ENCODE results near the gene CDIPT.

The CDIPT gene

GRCh38 chr16:29848420-29849297 is 14.4 kb downstream of the CDIPT start:
- TF ChIP-seq CTCF (IDR thresholded peaks at IDR 0.05; ENCODE audit: low read depth, low read length), result peak; percentile 87
- Histone ChIP-seq H3K36me3 (no peaks in the 10 kb centered on the region), H3K4me1 (no peaks in the 10 kb centered on the region), H3K27me3 (no peaks in the 10 kb centered on the region), H3K4me3 (ENCODE audit: low read depth, low read length) (no peak overlapping the region), H3K9me3 (no peaks in the 10 kb centered on the region)
- peak; percentile 81 for DNase-seq

- H3K4me3 ChIP-seq (ENCODE audit: low read depth, low read length), result no peak overlapping the region
- H3K4me1 ChIP-seq, result no peaks in the 10 kb centered on the region
- no peaks in the 10 kb centered on the region for H3K27me3 ChIP-seq
- DNase-seq, result no peak
- no peaks in the 10 kb centered on the region for H3K36me3 ChIP-seq
- no peaks in the 10 kb centered on the region for H3K9me3 ChIP-seq
- no peak for TF ChIP-seq CTCF (IDR thresholded peaks at IDR 0.05; ENCODE audit: low read depth, low read length)
These were observed 17.4 kb downstream of the CDIPT start for GRCh38 chr16:29845656-29846055.

- Histone ChIP-seq H3K27me3 (no peaks in the 10 kb centered on the region), H3K4me3 (ENCODE audit: low read depth, low read length) (no peak overlapping the region), H3K4me1 (no peaks in the 10 kb centered on the region), H3K36me3 (no peaks in the 10 kb centered on the region), H3K9me3 (no peaks in the 10 kb centered on the region)
- TF ChIP-seq CTCF (IDR thresholded peaks at IDR 0.05; ENCODE audit: low read depth, low read length), result no peak
- DNase-seq, result no peak
These were observed 18.3 kb downstream of the CDIPT start for GRCh38 chr16:29844575-29845331.

- Histone ChIP-seq H3K9me3 (no peaks in the 10 kb centered on the region), H3K4me1 (no peaks in the 10 kb centered on the region), H3K27me3 (no peaks in the 10 kb centered on the region), H3K4me3 (ENCODE audit: low read depth, low read length) (no peak overlapping the region), H3K36me3 (no peaks in the 10 kb centered on the region)
- no peak for TF ChIP-seq CTCF (IDR thresholded peaks at IDR 0.05; ENCODE audit: low read depth, low read length)
- no peak for DNase-seq
These were observed 19.1 kb downstream of the CDIPT start for GRCh38 chr16:29843931-29844330.

GRCh38 chr16:29842732-29843346 is 20.2 kb downstream of the CDIPT start:
- DNase-seq, result no peak
- Histone ChIP-seq H3K4me3 (ENCODE audit: low read depth, low read length) (no peak overlapping the region), H3K36me3 (no peaks in the 10 kb centered on the region), H3K4me1 (no peaks in the 10 kb centered on the region), H3K27me3 (no peaks in the 10 kb centered on the region), H3K9me3 (no peaks in the 10 kb centered on the region)
- peak; percentile 34 for TF ChIP-seq CTCF (IDR thresholded peaks at IDR 0.05; ENCODE audit: low read depth, low read length)
